GM12878 (cell line): ENCODE measurements around the gene CLMP.

ENCODE experiments used
- ASH2L ChIP-seq: fragments of 300-600, 200-600 bp; sonication (generic); IDR thresholded peaks from 2 replicates; pipeline ENCODE4 v1.6.1; 2017; ENCODE audit warnings: low read depth, mild to moderate bottlenecking, borderline replicate concordance
- POU2F2 ChIP-seq: IDR thresholded peaks from 3 replicates; pipeline ENCODE4 v1.6.1; 2011; ENCODE audit warnings: low read depth, mild to moderate bottlenecking, low read length, borderline replicate concordance
- TAF1 ChIP-seq: IDR thresholded peaks from 2 replicates; pipeline ENCODE4 v1.6.1; 2011; ENCODE audit warnings: mild to moderate bottlenecking, low read depth, low read length, borderline replicate concordance
- TF ChIP-seq, protein P1 (sequence below): IDR thresholded peaks from 2 replicates; pipeline ENCODE4 v1.6.1; 2012; ENCODE audit warnings: low read depth, low read length, improper control_type of control experiment

DNA sequence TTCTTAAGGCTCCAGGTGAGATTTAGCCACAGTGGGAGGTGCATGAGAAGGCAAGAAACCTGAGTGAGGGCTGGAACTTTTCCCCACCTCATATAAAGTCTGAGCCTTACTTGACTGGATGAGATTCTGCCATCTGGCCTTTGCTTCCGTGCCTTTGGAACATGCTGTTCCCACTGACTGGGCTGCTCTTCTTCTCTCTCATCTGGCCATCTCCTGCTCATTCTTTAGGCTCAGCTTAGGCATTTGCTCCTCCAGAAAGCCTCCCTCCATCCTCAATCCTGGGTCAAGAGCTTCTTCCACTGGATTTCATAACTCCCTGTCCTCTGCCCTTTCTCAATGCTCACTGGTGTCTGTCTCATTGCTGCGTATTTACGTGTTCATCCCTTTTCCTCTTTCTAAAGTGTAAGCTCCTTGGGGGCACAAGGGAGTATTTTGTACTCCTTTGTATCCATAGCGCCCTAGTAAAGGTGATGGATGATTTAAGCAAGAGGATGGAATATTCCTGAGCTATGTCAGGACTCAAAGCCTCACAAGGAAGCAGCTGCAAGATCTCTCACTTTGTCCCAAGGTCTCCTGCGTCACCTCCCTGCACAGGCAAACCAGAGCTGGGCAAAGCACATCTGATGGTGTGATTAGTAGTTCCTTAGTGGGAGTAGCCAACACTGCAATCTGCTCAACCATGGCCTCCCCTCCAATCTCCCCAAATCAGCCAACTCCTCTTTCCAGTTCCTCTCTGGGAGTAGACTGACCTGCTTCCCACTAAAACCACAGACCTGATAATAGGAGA, 148.4 kb downstream of the CLMP start:
- TF ChIP-seq, protein P1, sequence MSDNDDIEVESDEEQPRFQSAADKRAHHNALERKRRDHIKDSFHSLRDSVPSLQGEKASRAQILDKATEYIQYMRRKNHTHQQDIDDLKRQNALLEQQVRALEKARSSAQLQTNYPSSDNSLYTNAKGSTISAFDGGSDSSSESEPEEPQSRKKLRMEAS: no peak
- TF ChIP-seq TAF1: no peak
- no peak for TF ChIP-seq ASH2L
- TF ChIP-seq POU2F2: no peak
